Stimulated activated CD4-positive, alpha-beta T cell treated with anti-CD3 and anti-CD28 coated beads, Interleukin-2, amount 100 ng/mL, for 48 hours (primary cell): ENCODE measurements around the gene ALDOB.

Experiments used
- DNase-seq, 2 donors: peaks; one replicate each; pipeline ENCODE4 v3.0.0-alpha.2; 2020

Gene ALDOB

DNA sequence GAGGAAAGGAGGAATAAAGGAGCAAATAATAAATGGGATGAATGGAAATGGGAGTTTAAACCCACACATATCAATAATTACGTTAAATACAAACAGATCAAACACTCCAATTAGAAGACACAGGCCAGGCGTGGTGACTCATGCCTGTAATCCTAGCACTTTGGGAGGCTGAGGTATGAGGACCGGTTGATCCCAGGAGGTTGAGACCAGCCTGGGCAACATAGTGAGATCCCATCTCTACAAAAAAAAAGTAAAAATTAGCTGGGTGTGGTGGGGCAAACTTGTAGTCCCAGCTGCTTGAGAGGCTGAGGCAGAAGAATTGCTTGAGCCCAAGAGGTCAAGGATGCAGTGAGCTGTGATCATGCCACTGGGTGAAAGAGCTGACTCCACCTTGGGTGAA lies 54.5 kb downstream of the ALDOB start:
- DNase-seq, result no peak

- no peak for DNase-seq
These were observed 55.3 kb downstream of the ALDOB start for GRCh38 chr9:101380295-101380694.

DNA sequence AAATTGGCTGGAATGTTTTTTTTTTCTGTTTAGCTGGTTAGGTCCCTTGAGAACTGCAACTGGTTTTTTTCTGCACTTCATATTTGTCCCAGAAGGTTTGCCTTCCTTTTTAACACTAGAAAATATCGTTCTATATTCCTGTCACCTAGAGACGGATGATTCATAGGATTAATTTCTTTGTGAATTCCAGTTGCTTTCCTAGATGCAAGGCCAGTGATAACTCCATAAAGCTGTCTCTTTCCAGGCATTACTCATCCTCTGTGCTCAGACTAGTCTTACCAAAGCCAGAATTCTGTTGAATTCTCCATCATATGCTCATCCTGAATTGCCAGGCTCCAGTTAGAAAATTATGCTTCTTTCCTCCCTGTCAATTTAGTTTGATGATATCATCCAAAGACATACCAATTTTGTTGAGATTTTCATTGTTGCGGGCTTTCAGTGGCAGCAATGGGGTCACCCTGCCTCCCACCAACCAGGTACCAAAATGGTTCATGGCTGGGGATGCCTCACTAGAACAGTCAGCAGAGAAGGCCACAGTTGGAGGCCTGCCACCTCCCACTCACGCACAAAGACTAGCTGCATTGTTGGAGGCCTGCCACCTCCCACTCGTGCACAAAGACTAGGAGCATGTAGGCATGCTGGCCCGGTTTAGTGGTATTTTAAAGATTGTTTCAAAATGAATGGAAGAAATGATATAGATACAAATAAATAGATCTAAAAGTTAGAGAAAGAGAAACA lies 59.3 kb downstream of the ALDOB start:
- no peak for DNase-seq

DNA sequence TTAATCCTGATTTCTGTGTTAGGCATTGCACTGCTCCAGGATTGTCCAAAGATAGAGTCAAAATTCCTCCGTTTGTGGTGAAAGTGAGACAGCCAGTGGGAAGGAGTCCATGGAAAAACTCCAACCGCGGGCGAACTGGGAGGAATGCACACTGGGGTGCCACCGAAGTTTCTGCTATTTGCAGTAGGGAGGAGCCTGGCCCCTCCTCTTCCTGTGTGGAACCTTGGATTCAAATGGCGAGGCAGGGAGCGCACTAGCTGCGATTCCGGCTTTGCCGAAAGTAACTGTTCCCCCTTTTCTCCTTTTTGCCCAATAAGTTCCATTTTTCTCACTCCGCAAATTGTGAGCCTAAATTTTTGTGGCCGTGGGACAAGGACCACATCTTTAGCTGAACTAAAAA lies 60.0 kb downstream of the ALDOB start:
- DNase-seq, result no peak

DNA sequence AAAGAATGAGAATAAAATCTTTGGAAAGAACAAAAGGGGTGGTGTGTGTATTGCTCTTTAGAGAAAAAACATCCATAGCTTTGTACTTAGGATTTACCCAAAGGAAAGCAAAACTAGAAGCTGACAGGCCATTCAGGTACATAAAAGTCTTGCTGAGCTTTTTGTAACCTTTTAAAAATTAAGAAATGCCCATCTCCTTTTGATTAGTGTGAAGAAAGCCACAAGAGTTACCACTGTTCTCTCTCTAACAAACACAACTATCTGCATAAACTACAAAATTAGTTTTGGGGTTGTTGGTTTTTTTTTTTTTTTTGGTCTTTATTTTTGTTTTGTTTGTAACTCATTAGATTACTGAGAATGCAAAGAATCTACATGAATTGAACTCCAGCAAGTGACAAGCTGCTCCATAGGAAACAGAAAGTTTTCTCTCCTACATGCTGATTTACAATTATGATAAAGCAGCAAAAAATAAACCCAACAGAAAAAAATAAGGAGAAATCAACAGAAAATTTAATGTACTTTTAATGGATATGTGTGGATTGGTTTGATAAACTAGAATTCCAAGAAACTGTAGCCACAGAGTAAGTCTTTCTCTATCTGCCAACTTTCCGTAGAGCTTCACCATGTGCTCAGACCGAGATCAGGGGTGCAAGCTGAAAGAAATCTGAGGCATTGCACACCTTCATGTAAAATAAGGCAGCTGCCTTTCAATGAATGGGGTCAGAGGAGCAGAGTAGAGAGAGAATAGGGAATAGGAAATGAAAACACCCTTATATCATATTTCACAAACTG lies 63.1 kb downstream of the ALDOB start:
- no peak for DNase-seq

- DNase-seq, result no peak
These were observed 63.8 kb downstream of the ALDOB start for GRCh38 chr9:101371813-101372212.
